ENCODE results near the gene RCOR1. TPM values are rescaled to one million over a fixed set of nuclear protein-coding genes. Genes with fewer than 3 reads are reported as not detected.

RCOR1 gene
- total and polyA plus RNA-seq, 2 donors (not counting 1 experiment from before 2014, with no cell fraction given) = 8.7 to 37.1 TPM

GRCh38 chr14:102629011-102629444 lies 36.6 kb downstream of the RCOR1 start:
- WGBS (ENCODE audit: insufficient coverage) = 38% methylated on average over 1 of the region's 8 CpGs
- H2AFZ ChIP-seq (ENCODE audit: insufficient read depth, low read depth, low read length, poor library complexity, severe bottlenecking) = no peak overlapping the region
- no peak for TF ChIP-seq CTCF (IDR thresholded peaks at IDR 0.05)
- no peak for TF ChIP-seq EZH2 (IDR thresholded peaks at IDR 0.05; ENCODE audit: borderline replicate concordance, insufficient read depth, low read depth, low read length, poor library complexity, severe bottlenecking)
- POLR2A ChIA-PET = interaction anchor here (0.6 kb wide), 1 partner anchor 35 kb away, joined by 3 read pairs; no protein-coding TSS in a partner anchor
- Mint-ChIP-seq H3K4me3 (no peak overlapping the region), H3K4me1 (peaks cover 54% of the 10 kb centered on the region), H3K27me3 (no peaks in the 10 kb centered on the region), H3K27ac (peak overlapping the region; percentile 59), H3K9me3 (ENCODE audit: insufficient read depth) (no peaks in the 10 kb centered on the region)
- no peak for ATAC-seq (ENCODE audit: low read depth)
- H3K4me3 ChIP-seq (ENCODE audit: control extremely low read depth in 1 of 5, extremely low read depth in 1 of 5, insufficient read depth in 1 of 5, low read depth in 2 of 5, low read length in 4 of 5) = no peak overlapping the region
- no peak overlapping the region for H3K4me2 ChIP-seq (replicated peaks; ENCODE audit: low read depth, low read length, poor library complexity, severe bottlenecking)
- no peaks in the 10 kb centered on the region for H3K27me3 ChIP-seq (replicated peaks in 1 of 4; ENCODE audit: control extremely low read depth in 1 of 4, control insufficient read depth in 3 of 4, insufficient read depth in 4 of 4, low read length in 3 of 4)
- DNase-seq = no peak
- H3K9me3 ChIP-seq (ENCODE audit: control extremely low read depth in 1 of 3, control insufficient read depth in 2 of 3, insufficient read depth in 1 of 3, low read length in 2 of 3) = no peaks in the 10 kb centered on the region
- H4K20me1 ChIP-seq (ENCODE audit: control insufficient read depth, insufficient read depth, low read length, poor library complexity, severe bottlenecking) = peaks cover 67% of the 10 kb centered on the region
- peaks cover 1 to 8% of the 10 kb centered on the region in 2 experiments for H3K36me3 ChIP-seq (replicated peaks in 1 of 2; ENCODE audit: control extremely low read depth in 1 of 2, control insufficient read depth in 1 of 2, extremely low read depth in 1 of 2, insufficient read depth in 2 of 2, low read length in 1 of 2)
- H3K4me1 ChIP-seq (ENCODE audit: control insufficient read depth in 2 of 2, insufficient read depth in 2 of 2, low read length in 2 of 2) = peaks cover 10 to 15% of the 10 kb centered on the region in 2 donors
- intact Hi-C loops (cut with micrococcal nuclease) = no loop called here
- no peak overlapping the region for H3K9ac ChIP-seq (ENCODE audit: low read length)
- no peak overlapping the region for H3K27ac ChIP-seq (ENCODE audit: low read length in 2 of 2)
- peaks cover 97% of the 10 kb centered on the region for H3K79me2 ChIP-seq (ENCODE audit: control insufficient read depth, insufficient read depth, low read length)
- CTCF ChIA-PET = interaction anchor here (0.8 kb wide), 1 partner anchor 34 kb away, joined by 4 read pairs; no protein-coding TSS in a partner anchor

DNA sequence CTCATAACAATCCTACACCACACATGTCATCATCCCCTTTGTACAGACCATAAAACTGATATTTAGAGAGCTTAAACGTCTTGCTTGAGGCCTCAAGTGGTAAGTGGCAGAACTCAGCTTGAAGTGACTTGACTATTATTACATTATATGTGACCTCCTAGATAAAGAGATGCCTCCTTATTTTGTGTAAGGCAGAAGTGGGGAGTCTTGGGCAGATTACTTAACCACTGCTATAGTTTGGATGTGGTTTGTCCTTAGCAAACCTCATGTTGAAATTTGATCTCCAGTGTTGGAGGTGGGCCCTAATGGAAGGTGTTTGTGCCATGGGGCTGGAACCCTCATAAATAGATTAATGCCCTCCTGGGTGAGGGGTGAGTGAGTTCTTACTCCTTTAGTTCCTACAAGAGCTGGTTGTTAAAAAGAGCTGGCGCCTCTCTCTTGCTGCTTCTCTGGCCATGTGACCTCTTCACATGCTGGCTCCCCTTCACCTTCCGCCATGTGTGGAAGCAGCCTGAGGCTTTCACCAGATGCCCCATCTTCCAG lies 37.4 kb downstream of the RCOR1 start:
- ATAC-seq (ENCODE audit: low read depth) (no peak), DNase-seq (no peak)
- H3K4me3 Mint-ChIP-seq = no peak overlapping the region
- H3K27ac ChIP-seq (ENCODE audit: low read length in 2 of 2) = no peak overlapping the region
- H3K27me3 Mint-ChIP-seq = no peaks in the 10 kb centered on the region
- 100% methylated on average over 1 of the region's 3 CpGs for WGBS (ENCODE audit: insufficient coverage)
- ChIA-PET POLR2A (interaction anchor here (0.6 kb wide), 1 partner anchor 36 kb away, joined by 3 read pairs; no protein-coding TSS in a partner anchor), CTCF (interaction anchor here (0.8 to 1.0 kb wide), 2 partner anchors 35 to 105 kb away, joined by 4 read pairs; no protein-coding TSS in a partner anchor)
- H3K9me3 Mint-ChIP-seq (ENCODE audit: insufficient read depth) = no peaks in the 10 kb centered on the region
- no peak overlapping the region for H3K4me3 ChIP-seq (ENCODE audit: control extremely low read depth in 1 of 5, extremely low read depth in 1 of 5, insufficient read depth in 1 of 5, low read depth in 2 of 5, low read length in 4 of 5)
- H3K4me2 ChIP-seq (replicated peaks; ENCODE audit: low read depth, low read length, poor library complexity, severe bottlenecking) = no peak overlapping the region
- H3K9me3 ChIP-seq (ENCODE audit: control extremely low read depth in 1 of 3, control insufficient read depth in 2 of 3, insufficient read depth in 1 of 3, low read length in 2 of 3) = no peaks in the 10 kb centered on the region
- H3K4me1 Mint-ChIP-seq = peaks cover 56% of the 10 kb centered on the region
- peaks cover 61% of the 10 kb centered on the region for H4K20me1 ChIP-seq (ENCODE audit: control insufficient read depth, insufficient read depth, low read length, poor library complexity, severe bottlenecking)
- no peak overlapping the region for H3K9ac ChIP-seq (ENCODE audit: low read length)
- H3K4me1 ChIP-seq (ENCODE audit: control insufficient read depth in 2 of 2, insufficient read depth in 2 of 2, low read length in 2 of 2) = peaks cover 5 to 12% of the 10 kb centered on the region in 2 donors
- H3K27ac Mint-ChIP-seq = peak overlapping the region; percentile 35
- H3K36me3 ChIP-seq (replicated peaks in 1 of 2; ENCODE audit: control extremely low read depth in 1 of 2, control insufficient read depth in 1 of 2, extremely low read depth in 1 of 2, insufficient read depth in 2 of 2, low read length in 1 of 2) = peaks cover 1 to 8% of the 10 kb centered on the region in 2 experiments
- intact Hi-C loops (cut with micrococcal nuclease) = no loop called here
- H3K27me3 ChIP-seq (replicated peaks in 1 of 4; ENCODE audit: control extremely low read depth in 1 of 4, control insufficient read depth in 3 of 4, insufficient read depth in 4 of 4, low read length in 3 of 4) = no peaks in the 10 kb centered on the region
- peaks cover 96% of the 10 kb centered on the region for H3K79me2 ChIP-seq (ENCODE audit: control insufficient read depth, insufficient read depth, low read length)
- H2AFZ ChIP-seq (ENCODE audit: insufficient read depth, low read depth, low read length, poor library complexity, severe bottlenecking) = no peak overlapping the region
- TF ChIP-seq EZH2 (IDR thresholded peaks at IDR 0.05; ENCODE audit: borderline replicate concordance, insufficient read depth, low read depth, low read length, poor library complexity, severe bottlenecking) (no peak), CTCF (IDR thresholded peaks at IDR 0.05) (no peak)

Data from B cell (primary cell).